HG02840 (cell line): ENCODE results near the gene GTF2H4.
"Not testable (repeated sequence)": the region's sequence is repeated elsewhere in the genome, so short reads cannot be mapped to it uniquely, and the experiment has no call there.

ENCODE experiments used
- ATAC-seq: cut with Tn5 transposase; IDR thresholded peaks from one replicate; pipeline ENCODE4 v1.9.1; 2021; ENCODE audit warnings: mild to moderate bottlenecking, moderate library complexity, moderate number of reproducible peaks; ENCODE audit not compliant: unreplicated experiment, low FRiP score

GTF2H4 gene

DNA sequence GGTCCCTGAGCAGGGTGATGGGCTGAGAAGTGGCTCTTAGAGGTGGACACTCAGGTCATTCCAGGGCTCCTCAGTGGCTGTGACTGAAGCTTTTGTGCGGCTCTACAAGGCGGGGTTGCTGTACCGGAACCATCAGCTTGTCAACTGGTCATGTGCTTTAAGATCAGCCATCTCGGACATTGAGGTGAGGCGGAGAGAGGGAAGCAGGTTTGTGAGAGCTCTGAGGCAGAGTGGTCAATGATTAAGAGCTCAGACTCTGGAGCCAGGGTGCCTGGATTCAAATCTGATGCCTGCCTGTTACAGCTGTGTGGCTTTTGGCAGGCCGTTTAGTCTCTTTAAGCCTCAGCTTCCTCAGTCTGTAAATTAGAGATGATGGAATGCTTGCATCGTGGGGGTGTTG is 9.0 kb downstream of the GTF2H4 start:
- ATAC-seq, result no peak

DNA sequence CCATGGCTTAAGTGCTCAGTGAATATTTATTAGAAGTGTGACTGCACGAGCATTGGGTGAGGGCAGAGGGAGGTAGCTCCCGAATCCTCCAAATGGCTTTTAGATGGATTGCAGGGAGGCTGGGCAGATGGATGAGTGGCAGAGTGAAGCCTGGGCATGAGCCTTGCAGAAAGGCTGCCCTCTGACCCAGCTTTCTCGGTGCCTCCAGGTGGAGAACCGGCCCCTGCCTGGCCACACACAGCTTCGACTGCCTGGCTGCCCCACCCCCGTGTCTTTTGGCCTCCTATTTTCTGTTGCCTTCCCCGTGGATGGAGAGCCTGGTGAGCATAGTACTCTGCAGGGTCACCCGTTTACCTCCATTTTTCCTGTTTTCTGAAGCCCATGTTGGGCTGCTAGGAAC is 9.5 kb downstream of the GTF2H4 start:
- ATAC-seq, result no peak

DNA sequence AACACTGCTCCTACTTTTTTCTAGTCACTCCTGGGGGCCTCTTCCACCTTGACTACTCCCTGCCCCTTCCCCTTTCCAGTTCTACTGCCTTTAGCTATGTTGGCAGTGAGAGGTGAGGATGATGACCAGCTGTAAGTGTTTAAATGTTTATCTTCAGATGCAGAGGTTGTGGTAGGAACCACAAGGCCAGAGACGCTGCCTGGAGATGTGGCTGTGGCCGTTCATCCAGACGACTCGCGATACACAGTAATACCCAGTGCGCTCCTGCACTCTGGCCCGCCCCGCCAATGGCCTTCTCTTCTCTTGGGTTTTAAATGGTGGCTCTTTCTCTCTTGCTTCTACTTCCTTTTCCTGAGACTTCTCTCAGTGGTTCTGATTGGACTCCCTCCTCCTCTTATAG is 10.7 kb downstream of the GTF2H4 start:
- no peak for ATAC-seq

DNA sequence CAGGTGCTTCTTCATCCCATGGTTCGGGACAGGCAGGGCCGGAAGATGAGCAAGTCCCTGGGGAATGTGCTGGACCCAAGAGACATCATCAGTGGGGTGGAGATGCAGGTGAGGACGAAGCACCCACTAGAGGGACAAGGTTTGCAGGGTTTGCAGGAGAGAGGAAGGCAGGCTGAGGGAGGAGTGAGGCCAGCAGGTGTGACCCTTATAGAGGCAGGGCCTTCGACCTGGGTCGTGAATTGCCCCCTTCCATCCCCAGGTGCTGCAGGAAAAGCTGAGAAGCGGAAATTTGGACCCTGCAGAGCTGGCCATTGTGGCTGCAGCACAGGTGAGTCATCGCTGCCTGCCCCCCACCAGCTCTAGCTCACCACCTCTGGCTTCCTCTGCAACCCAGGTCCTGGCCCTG is 14.4 kb downstream of the GTF2H4 start:
- ATAC-seq, result no peak

DNA sequence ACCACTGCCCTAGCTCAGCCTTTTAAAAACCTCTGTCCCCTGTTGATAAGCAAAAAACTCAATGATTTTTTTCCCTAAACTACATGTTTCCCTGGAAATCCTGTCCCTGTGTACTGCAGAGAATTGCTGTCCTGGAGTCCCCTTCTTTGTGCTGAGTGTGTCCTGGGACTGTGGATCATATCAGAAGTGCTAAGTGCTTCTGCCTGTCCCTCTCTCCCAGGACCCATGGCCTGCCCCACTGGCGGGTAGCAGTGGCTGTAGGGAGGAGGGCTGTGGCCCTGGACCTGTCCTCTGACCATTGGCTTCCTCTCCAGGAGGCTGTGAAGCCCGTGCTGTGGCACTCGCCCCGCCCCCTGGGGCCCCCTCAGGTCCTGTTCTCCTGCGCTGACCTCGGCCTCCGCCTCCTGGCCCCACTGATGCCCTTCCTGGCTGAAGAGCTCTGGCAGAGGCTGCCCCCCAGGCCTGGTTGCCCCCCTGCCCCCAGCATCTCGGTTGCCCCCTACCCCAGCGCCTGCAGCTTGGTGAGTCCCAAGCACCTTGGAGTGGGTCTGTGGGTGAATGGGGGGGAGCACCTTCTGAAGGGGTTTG is 16.1 kb downstream of the GTF2H4 start:
- ATAC-seq, result not testable (repeated sequence)

DNA sequence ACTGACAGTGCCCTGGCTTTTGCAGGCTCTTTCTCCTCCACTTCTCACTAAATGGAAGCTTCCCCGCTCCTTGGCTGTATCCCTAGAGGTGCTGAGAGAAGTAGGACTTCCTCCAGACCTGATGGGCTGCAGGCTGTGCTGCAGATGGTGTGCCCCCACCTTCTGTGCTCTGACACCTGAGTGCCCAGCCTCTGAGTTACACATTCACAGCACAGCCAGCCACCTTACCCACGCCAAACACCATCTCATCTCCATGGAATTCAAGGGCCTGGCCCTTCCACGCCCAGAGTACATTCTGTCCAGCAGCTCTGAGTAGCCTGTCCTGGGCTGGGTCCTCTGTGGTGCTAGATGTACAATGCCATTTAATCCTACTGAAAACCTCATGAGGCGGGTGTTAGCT is 18.6 kb downstream of the GTF2H4 start:
- ATAC-seq, result no peak

DNA sequence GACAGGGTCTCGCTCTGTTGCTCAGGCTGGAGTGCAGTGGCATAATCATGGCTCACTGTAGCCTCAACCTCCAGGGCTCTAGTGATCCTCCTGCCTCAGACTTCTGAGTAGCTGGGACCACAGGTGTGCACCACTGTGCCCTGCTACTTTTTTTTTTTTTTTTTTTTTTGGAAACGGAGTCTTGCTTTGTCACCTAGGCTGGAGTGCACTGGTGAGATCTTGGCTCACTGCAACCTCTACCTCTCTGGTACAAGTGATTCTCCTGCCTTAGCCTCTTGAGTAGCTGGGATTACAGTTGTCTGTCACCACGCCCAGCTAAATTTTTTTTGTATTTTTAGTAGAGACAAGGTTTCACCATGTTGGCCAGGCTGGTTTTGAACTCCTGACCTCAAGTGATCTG is 19.1 kb downstream of the GTF2H4 start:
- not testable (repeated sequence) for ATAC-seq

DNA sequence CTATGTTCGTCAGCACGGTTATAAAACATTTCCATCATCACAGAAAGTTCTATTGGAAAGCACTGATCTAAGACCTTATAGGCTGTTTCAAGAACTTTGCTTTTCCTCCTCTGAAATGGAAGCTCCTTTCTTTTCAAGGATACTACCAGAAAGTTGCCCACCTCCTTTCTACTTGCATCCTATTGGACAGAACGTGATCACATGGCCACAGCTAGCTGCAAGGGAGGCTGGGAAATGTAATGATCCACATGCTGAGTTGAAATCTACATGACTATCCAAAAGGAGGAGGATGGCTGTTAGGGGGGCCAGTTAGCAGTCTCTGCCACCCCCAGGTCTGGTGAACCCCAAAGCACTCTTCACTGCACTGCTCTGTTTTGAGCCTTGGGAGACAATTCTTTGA is 20.7 kb downstream of the GTF2H4 start:
- ATAC-seq, result no peak

DNA sequence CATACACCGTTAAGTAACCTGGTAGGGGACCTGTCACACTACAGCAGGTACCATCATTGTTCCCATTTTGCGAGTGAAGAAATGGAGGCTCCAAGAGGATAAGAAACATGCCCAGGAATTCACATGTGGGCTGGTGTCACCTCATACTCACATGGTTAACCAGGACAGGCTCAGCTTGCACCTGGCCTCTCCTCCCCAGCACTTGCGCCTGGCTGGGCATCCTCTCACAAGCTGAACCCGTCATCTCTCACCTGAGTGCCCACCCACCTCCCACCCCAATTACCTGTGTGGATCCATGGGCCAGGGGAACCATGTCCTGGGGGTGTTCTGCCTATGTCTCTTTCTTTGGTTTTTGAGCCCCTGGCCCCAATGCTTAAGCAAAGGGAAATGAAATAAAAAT is 22.5 kb downstream of the GTF2H4 start:
- no peak for ATAC-seq

DNA sequence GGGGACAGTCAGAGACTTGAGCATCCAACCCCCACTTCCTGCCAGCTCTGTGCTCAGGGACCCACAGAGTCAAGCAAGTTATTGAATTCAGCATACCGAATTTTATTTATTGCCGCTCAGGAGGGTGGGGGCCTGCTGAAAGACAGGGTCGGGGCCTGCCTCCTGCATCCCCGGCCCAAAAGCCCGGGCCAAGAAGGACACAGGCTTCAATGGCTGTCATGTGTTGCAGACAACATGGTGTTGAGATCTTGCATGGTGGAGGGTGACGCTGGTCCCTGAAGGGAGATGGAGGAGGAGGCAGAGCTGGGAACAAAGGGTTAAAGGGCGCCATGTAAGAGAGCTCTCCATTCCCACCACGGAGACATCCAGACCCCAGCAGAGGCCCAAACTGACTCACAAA is 23.3 kb downstream of the GTF2H4 start:
- ATAC-seq, result no peak

DNA sequence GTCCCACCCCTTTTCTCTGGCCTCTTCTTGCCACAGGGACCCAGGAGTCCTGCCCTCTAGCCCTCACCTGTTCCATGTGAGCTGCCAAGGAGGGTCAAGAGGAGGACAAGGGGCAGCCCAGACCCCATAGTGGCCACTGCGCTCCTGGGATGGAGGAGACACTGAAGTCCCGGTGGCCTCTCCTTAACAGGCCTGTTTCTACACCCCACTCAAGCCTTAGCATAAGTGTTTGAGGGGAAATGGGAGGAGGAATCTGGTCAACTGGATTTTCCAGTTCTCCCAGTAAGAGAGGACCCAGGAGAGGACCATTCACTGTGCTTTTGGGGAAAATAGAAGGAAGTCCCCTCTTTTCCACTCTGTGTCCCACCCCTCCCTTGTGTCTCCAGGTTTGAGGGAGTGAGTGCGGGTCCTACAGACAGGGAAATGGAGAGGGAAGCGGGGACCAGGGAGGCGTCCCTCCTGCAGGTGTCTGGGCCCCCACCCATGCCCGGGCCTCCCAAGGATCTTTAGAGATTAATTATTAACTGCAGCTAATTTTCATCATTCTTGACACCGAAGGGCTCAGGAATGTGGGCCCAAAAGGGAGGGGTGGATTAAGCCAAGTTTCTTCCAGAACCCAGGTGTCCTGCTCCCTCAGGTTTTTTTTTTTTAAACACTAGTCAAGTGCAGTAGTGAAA is 24.1 kb downstream of the GTF2H4 start, which contains the start of gene SFTA2:
TSS of gene SFTA2 (minus strand) at position 202 of the 677 bp plus-strand sequence. CDS start at position 128, 74 bp downstream.
- ATAC-seq, result no peak

DNA sequence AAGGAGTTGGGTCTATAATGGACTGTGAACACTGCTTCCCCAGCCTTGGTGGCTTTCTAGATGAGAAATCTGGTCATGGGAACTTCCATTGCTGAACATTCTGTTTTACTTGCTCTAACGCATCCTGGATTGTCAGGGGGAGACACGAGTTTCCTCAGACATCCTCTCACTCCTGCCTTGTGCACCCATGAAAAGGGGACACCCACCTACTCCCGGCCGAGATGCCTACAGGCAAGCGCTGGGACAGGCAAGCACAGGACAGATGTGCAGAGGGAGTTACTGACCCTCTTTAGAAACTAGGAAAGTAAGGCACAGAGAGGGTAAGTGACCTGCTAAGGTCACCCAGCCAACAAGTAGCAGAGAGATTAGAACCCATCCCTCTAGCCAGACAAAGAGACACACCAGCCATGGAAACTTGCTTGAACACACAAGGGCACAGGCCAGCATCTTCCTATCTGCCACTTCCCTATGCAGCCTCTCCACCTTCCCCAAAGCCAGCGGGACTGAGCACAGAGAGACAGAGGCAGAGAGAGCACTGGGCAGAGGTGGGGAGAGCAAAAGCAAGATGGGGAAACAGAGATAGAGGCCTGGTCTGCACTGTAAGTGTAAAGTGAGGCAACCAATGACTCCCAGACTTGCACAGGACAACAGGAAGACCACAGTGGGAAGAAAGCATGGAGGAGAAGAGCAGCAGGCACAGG is 24.8 kb downstream of the GTF2H4 start:
- no peak for ATAC-seq

DNA sequence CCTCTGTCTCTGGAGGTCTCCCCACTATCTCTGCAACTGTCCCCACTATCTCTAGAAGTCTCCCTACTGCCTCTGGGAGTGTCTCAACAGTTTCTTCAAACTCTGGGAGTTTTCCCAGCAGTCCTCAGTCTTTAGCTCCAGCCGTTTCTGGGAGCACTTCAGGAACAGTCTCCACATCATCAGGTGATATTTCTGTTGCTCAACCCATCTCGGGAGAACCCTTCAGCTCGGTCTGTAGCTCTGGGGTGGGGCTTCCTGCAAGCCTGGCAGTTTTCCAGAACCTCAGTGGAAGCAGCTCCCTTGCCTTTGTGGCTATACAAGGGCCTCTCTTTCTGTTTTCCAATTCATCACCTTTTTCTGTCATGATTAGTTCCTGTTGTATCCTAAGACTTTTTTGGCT is 27.0 kb downstream of the GTF2H4 start:
- no peak for ATAC-seq

DNA sequence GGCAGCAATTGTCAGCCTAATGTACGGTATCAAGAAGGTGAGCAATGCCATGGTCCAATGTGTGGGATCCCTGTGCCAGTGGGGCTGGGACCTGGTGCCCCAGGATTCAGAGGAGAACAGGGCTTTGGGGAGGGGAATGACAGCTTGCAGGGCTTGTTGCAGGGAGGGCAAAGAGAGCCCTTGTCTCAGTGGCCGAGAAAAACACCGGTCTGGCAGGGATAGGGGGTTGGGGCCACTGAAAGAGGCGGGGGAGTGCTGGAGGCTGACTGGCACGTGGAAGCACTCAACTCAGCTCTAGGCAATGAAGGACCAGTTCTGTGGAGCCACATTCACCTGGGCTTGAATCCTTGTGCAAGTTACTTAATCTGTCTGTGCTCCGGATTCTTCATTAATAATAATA is 29.3 kb downstream of the GTF2H4 start:
- no peak for ATAC-seq

DNA sequence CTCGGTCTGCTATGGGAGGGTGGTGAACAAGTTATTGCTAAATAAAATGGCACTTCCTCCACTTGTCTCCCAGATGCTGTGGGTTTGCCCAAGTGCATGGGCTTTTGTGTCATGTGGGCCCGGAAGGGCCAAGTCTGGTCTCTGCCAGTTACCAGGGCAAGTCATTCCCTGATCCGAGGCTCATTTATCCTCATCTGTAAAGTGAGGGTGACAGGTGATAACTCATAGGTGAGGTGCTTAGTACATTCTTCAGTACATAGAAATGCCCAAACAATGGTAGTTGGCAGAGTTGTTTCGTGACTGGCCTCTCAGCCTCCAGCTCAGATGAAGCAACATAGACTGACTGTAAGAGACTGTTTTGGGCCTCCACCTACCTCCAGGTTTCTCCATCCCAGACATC is 30.7 kb downstream of the GTF2H4 start:
- no peak for ATAC-seq

DNA sequence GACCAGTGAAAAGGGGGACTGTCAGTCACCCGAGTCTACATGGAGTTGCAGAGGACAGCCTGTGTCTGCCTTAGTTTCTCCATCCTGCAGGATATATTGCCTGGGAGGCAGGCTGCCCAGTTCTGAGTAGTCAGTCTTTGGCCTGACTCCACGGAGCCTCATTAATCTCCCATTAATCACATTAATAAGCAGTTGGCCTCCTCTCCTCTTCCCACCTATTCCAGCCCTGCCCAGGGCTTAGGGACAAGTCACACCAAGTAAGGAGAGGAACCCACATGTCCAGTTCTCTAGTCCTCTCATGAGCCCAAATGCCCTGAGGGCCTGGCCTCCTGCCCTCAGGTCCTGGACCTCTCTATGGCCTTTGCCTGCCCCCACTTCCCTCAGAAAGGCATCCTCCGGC is 31.5 kb downstream of the GTF2H4 start:
- ATAC-seq, result no peak

DNA sequence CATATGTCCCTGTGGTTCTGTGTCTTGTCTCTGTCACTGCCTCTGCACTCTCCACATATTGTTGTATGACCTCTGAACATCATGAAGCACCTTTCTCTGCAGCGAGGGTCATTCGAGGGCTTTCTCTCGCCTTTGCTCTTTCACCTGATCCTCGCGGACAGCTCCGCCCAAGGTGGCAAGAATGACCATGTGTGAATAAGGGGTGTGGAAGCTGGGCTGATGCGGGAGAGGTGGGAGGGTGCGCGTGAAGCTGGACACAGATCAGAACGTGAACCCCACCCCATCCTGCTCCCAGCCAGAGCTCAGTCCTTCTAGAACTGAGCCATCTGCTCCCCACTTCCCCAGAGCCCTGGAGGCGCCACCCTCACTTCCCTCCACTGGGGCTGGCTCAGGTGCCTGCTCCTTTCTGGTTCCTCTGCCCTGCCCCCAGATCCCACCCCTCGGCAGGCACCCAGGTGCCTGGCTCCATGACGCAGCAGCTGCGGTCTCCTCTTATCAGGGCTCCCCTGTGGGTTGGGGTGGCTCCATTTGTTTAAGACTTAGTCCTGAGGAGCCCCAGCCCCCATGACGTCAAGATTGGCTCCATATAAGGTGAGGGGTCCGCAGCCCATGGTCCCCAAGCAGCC is 32.5 kb downstream of the GTF2H4 start, which contains the start of gene MUCL3:
TSS of gene MUCL3 (plus strand) at position 613 of the 626 bp plus-strand sequence. CDS start 27 bp downstream, outside the sequence.
- ATAC-seq, result no peak

DNA sequence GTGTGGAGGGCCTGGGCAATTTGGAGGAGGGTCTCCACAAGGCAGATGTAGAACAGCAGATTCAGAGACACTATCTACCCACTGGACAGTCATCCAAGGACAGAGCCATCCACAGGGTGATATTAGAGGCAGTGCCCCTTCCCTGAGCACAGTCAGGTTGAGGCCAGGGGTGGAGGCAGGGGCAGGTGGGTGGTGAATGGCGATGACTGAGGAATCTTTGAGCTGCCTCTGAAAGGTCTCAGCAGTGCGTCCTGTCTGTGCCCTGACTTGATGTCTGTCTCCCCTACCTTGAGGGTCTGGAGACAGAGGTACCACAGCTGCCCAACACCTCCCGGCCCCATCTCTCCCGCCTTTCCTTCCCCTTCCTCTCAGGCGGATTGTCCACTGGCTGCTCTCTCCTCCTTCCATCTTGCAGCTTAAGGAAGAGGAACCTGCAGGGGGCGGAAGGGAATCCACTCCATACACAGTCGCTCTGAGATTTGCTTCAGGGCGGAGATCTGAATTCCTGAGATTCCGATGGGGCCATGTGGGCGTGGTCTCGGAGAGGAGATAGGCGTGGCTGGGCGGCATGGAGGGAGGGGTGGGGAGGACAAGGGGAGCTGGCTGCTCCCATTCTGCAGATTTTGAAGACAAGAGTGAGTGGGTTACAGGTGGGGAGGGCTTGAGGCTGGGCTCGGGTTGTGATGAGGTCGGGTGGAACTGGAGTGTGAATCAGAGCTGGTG is 34.5 kb downstream of the GTF2H4 start:
- ATAC-seq, result no peak

DNA sequence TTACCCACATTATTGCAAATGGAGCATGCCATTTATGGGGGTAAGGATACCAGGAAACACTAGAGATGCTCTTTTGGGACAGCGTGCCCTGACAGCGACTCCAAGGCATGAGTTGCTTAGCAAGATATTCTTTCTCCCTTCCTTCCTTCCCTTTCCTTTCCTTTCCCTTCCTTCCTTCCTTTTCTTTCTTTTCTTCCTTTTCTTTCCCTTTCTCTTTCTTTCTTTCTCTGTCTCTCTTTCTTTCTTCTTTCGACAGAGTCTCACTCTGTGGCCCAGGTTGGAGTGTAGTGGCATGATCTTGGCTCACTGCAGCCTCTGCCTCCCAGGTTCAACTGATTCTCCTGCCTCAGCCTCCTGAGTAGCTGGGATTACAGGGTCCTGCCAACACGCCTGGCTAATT is 36.0 kb downstream of the GTF2H4 start:
- ATAC-seq, result no peak

DNA sequence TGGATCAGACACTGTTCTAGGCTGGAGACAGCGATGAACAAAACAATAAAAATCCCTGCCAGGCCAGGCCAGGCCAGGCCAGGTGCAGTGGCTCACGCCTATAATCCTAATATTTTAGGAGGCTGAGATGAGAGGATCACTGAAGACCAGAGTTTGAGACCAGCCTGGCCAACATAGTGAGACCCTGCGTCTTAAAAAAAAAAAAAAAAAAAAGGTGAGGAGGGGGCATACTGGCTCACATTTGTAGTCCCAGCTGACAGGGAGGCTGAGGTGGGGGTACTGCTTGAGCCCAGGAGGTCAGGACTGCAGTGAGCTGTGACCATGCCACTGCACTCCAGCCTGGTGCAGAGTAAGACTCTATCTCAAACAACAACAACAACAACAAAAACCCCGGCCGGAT is 37.3 kb downstream of the GTF2H4 start:
- ATAC-seq, result no peak

DNA sequence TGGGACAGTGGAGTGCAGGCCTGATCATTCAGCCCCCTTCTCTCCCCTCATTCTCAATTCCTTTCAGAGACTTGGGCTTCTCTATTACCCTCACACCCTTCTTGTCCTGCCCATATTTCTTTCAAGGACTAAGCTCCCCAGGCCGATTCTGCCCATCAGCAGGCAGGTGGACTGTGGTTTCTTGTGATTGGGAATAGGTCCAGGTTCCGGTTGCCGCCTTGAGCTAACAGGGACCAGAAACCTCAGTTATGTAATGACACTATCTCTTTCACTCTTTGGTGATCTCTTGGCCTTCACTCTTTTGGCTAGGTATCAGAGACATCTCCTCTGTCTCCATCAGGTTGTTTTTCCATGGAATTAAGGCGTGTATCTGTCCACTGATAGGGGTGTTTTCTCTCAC is 39.2 kb downstream of the GTF2H4 start:
- ATAC-seq, result no peak
